ENCODE data around the gene SF3B2.
A peak's percentile ranks its signal among the peaks of the same experiment; 100 is the strongest.
"Not testable (repeated sequence)": the region's sequence is repeated elsewhere in the genome, so short reads cannot be mapped to it uniquely, and the experiment has no call there.

SF3B2 gene

DNA sequence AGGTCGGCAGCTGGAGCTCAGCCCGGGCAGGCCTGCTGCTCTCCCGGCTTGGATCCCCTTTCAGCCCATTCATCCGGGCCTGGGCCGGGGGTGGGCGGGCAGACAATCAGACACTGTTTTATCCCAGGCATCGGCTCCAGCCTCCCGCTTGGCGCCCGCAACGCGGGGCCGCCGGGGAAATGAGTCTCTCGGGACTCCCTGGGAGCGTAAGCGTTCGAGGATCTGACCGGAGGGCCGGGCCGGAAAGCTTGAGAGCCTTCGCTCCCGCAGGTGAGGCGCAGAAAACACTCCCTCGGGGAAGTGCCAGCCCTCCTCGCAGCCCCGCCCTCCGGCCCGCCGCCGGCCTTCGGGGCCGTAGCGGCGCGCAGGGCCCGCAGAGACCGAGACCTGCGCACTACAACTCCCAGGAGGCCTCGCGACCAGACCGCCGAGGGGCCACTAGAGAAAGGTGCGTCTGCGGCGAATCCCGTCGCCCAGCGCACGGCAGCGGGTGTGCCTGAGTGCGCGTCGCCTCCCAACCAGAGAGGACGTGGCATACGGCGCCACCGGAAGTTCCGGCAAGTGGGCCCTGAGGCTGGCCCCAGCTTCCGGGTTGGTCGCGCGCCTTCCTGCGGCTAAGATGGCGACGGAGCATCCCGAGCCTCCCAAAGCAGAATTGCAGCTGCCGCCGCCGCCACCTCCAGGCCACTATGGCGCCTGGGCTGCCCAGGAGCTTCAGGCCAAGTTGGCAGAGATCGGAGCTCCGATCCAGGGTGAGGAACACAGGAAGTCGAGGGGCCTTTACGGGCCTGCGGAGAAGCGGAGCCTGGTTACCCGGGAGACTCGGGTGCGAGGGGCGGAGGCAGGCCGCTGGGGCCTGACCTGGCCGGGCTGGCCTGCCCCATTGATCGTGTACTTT, at the start of gene SF3B2:
SF3B2 (plus strand) TSS at position 599 of the 898 bp plus-strand sequence; CDS start at position 620, 21 bp downstream.
- DNase-seq (ENCODE audit: low read depth in 2 of 2), result peak; percentile 92 to 94

DNA sequence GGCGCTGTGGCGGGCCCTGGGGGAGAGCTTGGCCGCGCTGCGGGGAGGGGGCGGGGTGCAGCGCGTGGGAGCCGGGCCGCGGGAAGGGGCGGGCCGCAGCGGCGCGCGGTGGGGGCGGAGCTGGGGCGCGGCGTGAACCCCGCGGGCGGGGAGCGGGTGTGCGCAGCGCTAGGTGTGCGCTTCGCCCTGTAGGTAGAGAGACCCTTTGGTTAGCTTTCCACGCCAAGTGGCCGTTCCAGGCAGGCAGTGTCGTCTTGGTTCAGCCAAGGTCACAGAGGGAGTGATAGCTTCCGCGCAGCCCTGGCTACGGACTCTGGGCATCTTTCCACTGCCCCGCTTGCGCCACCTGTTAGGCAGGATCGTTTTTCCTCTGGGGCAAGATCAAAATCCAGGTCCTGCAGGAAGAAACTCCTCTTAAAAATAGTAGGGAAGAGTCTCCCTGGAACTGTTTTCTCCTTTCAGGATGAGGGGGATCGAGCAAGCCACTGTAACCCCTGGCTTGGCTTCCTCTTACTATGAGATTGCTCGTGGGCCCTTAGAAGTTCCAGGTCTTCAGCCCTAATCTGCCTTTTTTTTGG, 49.4 kb upstream of the SF3B2 start:
- DNase-seq (ENCODE audit: low read depth in 2 of 2), result peak in 1 of 2 experiments; percentile 49

GRCh38 chr11:66003291-66003690, 48.9 kb upstream of the SF3B2 start:
- DNase-seq (ENCODE audit: low read depth in 2 of 2), result no peak

GRCh38 chr11:66004186-66004585, 48.0 kb upstream of the SF3B2 start:
- DNase-seq (ENCODE audit: low read depth in 2 of 2), result no peak

DNA sequence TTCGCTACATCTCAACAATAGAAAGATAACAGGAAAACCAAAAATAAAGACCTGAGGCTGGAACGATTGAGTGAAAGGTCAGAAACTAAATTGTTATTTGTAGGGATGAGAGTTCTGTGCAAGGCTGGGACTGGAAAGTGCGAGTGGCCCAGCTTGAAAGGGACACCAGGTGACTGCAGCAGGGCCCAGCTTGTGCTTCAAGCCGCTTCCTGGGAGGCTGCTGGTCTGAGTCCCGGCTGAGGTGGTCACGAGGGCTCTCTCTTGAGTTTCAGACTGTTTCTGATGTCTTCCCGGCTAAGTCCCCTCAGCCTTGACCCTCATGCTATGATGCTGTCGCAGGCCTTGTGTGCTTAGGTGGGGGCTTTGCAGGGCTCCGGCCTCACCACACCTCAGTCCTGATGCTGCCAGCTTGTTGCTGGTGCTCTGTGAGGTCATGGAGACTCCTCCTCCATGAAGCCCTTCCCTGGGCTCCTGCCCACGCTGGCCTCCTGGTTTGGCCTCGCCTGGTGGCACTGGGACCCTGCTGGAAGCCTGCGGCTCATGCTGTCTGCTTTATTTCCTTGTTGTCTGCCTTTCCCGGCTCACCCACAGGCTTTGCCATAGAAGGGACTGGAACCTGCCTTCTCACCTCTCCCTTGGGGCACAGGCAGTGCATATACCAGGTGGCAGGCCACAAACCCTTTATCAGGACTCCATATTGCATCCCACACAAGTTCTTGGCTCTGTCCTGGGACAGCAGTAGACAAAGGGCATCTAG, 45.9 kb upstream of the SF3B2 start:
- DNase-seq (ENCODE audit: low read depth in 2 of 2), result no peak

- no peak for DNase-seq (ENCODE audit: low read depth in 2 of 2)
Measured at GRCh38 chr11:66006891-66007176, 45.3 kb upstream of the SF3B2 start.

DNA sequence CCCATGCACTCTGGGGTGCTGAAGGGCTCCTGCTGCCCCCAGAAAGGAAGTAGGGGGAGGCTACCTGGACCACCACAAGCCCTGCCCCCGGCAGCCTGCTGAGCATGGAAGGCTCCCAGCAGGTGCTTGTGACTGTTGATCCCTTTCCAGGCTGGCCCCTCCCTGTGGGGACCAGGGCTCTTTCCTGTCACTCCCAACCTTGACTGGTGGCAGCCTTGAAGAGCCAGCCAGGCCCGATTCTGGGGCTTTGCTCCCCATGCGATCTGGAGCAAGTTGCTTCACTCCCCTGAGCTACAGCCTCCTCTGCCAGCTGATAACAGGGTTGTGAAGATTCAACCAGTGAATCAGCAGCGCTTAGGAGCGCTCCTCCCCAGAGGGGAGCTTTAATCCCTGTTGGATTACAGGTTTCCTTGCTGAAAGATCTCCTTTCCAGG, 44.9 kb upstream of the SF3B2 start:
- no peak for DNase-seq (ENCODE audit: low read depth in 2 of 2)

GRCh38 chr11:66008095-66008467, 44.1 kb upstream of the SF3B2 start:
- DNase-seq (ENCODE audit: low read depth in 2 of 2), result no peak

DNA sequence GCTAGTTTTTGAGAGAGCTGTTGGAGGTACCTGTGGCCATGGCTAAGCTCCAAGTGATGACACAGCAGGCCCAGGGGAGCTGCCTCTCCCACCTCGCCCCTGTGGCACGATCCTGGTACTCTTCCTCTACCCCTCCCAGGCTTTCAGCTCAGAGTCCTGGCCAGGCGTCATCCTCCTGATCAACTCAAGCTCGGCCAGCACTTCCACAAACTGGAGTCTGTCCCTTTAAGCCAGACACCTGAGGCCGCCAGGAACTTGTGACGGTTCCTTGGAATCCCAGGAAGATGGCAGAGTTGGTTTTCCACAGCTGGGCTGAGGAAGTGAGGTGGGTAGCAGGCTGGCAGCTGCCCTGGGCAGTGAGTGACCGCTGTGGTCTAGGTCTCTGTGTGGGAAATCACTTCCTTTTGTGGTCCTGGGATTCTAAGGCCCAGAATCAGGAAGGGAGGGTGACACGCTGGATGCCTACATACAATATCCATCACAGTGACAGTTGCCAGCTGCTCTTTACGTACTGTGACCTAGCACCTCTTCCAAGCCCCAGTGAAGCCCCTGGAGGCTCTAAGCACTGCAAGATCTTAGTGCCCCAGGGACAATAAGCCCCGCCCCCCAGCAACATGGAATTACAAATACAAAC, 43.6 kb upstream of the SF3B2 start:
- DNase-seq (ENCODE audit: low read depth in 2 of 2), result no peak

DNA sequence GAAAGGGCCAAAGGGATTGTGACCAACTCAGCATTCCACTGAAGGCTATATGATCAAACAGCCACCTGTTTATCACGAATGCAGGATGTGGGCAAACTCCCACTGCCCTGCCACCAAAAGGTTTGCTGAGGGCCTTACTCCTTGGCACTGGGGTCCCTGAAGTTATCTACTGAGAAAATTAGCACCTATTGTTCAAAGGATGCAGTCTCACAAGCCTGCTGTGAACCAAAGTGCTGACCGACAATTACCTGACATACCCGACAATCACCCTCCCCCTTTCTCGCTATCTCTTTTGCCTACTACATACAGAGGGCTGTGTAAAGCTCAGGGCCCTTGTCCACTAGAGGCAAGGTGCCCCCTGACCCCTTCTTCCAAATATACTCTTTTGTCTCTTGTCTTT, 42.1 kb upstream of the SF3B2 start:
- not testable (repeated sequence) for DNase-seq (ENCODE audit: low read depth in 2 of 2)

DNA sequence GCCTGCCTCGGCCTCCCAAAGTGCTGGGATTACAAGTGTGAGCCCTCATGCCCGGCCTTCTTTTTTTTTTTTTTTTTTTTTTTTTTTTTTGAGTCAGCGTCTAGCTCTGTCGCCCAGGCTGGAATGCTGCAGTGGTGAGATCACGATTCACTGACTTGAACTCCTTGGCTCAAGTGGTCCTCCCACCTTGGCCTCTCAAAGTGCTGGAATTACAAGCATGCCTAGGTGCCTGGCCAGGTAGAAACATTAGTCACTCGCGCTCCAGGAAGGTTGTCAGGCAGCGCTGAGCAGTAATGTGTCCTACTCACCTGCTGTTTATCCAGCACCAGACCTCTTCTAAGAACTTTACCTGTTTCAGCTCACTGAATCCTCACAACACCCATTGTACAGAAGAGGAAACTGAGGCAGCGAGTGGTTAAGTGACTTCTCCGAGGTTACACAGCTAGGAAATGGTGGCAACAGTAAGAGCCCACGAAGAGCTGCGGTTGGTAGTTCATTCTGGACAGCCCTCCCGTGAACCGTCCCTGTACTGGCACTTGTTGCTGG, 40.9 kb upstream of the SF3B2 start:
- DNase-seq (ENCODE audit: low read depth in 2 of 2), result no peak

- no peak for DNase-seq (ENCODE audit: low read depth in 2 of 2)
Measured at GRCh38 chr11:66011785-66012303, 40.3 kb upstream of the SF3B2 start, which contains the start of gene CST6. Gene CST6 (plus strand): TSS chr11:66012008. CDS start chr11:66012045, 37 bp downstream.

DNA sequence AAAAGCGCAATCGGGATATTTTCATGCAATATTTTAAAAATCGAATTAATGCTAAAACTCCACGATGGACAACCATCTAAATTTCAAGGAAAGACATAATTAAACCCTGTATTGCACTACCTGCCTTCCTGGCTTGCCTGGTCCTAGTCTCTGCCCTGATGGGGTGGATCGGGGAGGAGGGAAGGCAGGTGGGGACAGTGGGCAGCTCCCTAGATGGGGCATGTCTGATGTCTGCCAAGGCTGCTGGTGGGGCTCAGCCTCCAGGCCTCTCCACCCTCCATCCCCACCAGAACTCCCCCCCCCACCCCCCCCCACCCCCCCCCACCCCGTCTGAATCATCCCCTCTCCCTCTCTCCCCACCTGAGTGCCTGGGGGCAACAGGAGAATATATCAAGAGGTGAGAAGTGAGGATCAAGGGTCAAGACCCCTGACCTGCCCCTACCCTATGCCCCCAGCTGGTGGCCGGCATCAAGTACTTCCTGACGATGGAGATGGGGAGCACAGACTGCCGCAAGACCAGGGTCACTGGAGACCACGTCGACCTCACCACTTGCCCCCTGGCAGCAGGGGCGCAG, 39.7 kb upstream of the SF3B2 start:
- DNase-seq (ENCODE audit: low read depth in 2 of 2), result no peak

- no peak for DNase-seq (ENCODE audit: low read depth in 2 of 2)
Measured at GRCh38 chr11:66012946-66013761, 39.0 kb upstream of the SF3B2 start.

- DNase-seq (ENCODE audit: low read depth in 2 of 2), result no peak
Measured at GRCh38 chr11:66013762-66014100, 38.4 kb upstream of the SF3B2 start.

GRCh38 chr11:66014804-66015453, 37.2 kb upstream of the SF3B2 start:
- DNase-seq (ENCODE audit: low read depth in 2 of 2), result no peak

GRCh38 chr11:66015454-66015881, 36.7 kb upstream of the SF3B2 start:
- DNase-seq (ENCODE audit: low read depth in 2 of 2), result no peak

DNA sequence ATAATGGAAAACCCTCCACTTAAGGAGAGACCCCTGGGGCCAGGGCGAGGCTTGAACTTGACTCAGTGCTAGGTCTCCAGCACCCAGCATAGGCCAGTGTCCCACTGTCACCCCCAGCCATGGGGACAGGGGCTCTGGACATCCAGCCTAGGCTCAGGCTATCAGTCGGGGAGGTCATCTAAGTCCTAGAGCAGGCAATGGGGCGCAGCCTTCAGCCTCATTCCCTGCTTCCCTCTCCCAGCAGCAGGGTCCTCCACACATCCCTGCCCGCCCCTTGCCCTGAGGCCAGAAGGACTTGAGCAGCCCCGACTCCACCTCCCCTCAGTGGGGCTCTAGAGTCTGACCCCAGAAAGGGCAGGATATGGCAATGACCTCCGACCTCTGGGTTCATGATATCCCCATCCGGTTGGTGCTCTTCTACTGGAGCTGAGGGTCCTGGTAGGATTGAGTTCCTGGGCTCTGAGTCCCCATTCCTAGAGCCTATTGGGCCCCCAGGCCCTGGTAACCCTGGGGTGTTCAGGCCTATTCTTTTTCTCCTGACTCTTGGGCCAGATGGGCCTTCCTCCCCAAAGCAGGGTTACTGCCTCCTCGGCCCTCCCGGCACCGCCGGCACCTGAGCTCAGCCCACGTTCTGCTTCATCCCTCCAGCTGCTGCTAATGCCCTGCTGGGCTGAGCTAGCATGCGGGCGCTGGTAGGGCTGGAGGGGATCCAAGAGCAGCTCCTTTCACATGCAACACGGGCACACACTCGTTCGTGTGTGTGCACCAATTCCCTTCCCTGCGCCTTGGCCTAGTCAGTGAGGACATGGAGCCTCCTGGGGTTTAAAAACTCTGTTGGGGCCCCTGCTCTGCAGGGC, 36.0 kb upstream of the SF3B2 start:
- no peak for DNase-seq (ENCODE audit: low read depth in 2 of 2)

DNA sequence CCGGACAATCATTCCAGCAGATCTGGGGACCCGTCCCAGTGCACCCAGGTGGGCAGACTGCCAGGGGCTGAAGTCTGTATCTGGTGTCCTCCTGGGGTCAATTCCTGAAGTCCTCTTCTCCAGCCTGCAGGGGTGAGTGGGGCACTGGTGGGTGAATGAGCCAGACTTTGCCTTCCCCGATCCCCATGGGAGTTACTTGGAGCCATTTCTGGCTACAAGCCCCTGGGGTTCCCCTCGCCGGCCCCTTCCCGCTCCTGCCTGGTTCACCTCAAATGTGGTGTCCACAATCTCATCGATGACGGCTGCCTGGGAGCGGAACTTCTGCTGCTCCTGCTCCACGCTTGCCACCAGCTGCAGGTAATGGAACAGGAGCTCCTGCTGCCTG, 35.4 kb upstream of the SF3B2 start:
- DNase-seq (ENCODE audit: low read depth in 2 of 2), result no peak
